GM23248 (cell line): Measurements from ENCODE around the gene KIF21A.

Experiments used
- EZH2 ChIP-seq: fragments of 200-600 bp; sonication (generic); IDR thresholded peaks from 2 replicates; pipeline ENCODE4 v1.6.1; 2018; ENCODE audit warnings: antibody characterized with exemption, mild to moderate bottlenecking; ENCODE audit not compliant: insufficient read depth, poor library complexity, severe bottlenecking
- EZH2phosphoT487 ChIP-seq: fragments of 200-600 bp; sonication (generic); IDR thresholded peaks from 2 replicates; pipeline ENCODE4 v1.6.1; 2018; ENCODE audit warnings: antibody characterized with exemption, moderate library complexity, mild to moderate bottlenecking, low read depth; ENCODE audit not compliant: insufficient read depth

GRCh38 chr12:39441963-39442830 lies 723 bp downstream of the KIF21A start:
- TF ChIP-seq EZH2 (no peak), EZH2phosphoT487 (no peak)
